ENCODE measurements around the gene SIX2.
A peak's percentile ranks its signal among the peaks of the same experiment; 100 is the strongest.

The SIX2 gene

GRCh38 chr2:45018023-45018422, 8.8 kb upstream of the SIX2 start:
- DNase-seq = no peak

- no peak for DNase-seq
Observed at GRCh38 chr2:45014831-45015230, 5.6 kb upstream of the SIX2 start.

DNA sequence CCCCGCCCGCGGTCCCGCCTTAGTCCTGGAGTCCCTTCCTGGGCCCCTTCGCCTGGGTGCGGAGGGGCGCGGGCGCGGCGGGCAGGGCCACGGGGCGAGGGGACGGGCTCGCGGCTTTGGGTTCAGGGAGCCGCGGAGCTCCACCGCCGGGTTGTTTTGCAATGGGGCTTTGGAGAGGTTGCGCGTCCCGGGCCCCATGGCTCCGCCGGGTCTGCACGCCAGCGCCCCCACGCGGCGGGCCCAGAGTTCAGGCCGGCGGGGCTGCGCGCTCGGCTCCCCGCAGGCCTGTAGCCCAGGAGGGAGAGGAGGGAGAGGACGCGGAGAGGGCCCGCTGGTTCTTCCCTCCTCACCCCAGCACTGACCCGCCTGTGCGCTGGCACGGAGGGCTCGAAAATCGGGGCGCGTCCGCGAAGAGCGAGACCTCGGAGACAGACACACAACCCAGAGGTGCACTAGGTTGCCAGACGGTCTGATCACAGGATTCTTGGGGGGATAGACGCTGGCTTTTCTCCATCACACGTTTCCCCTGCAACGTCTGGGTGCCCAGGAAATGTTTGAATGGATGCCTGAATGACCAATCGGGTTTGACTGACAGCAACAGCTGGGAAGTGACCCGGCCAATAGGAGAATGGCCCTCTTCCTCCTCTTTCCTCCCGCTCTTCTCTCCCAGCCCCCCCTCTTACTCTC, 4.9 kb upstream of the SIX2 start:
- peak; percentile 60 for DNase-seq

GRCh38 chr2:45013229-45014015, 4.2 kb upstream of the SIX2 start:
- no peak for DNase-seq

DNA sequence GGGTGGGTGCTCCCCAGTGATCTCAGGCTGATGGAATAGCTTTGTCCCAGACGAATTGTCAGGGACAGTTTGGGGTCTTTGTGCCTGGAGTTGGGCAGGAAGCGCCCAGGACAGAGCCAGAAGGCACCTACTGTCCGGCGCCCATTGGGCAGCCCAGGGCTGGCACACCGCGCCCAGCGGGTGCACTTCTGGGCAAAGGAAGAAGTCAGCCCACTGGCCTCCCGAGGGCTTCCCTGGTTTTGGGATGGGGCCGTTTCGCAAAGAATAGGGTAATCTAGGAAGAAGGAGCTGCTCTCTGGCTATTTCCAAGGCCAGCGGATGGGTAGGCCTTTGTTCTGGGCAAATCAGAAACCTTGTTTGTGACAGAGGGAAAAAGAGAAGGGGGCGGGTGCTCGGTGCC, 3.5 kb upstream of the SIX2 start:
- no peak for DNase-seq

- DNase-seq = no peak
Observed at GRCh38 chr2:45011621-45012602, 2.7 kb upstream of the SIX2 start.

DNA sequence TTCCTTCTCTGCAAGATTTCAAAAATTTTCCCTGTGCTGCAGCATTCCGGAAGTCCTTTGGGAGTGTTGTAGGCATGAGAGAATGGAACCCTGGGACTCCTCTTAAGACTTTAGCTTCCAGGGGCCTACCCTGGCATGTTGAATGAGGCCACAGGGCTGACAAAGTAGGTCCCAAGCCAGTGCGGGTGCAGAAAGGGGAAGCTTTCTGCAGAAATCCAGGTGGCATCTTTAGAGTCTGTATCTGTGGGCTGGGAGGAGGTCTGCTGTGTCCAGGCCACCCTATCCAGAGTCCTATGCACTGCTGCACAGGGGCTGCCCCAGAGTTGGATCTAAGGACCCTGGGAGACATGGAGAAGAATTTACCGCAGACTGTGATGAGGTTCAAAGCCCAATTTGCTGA, 1.9 kb upstream of the SIX2 start:
- no peak for DNase-seq

DNA sequence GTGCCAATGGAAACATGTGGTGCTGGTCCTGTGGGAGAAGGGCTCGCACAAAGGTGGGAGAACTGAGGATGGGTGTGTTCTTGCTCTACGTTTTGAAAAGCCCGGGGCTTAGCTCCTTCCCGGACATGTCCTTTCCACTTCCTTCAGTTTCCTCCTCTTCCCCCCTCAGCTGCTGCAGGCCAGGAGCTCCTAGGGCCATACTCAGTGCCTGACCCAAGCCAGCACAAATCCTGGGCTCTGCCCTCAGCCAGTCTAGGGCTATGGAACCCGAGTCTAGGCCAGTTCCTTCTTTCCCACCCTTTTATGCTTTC, 1.4 kb upstream of the SIX2 start:
- DNase-seq = no peak

DNA sequence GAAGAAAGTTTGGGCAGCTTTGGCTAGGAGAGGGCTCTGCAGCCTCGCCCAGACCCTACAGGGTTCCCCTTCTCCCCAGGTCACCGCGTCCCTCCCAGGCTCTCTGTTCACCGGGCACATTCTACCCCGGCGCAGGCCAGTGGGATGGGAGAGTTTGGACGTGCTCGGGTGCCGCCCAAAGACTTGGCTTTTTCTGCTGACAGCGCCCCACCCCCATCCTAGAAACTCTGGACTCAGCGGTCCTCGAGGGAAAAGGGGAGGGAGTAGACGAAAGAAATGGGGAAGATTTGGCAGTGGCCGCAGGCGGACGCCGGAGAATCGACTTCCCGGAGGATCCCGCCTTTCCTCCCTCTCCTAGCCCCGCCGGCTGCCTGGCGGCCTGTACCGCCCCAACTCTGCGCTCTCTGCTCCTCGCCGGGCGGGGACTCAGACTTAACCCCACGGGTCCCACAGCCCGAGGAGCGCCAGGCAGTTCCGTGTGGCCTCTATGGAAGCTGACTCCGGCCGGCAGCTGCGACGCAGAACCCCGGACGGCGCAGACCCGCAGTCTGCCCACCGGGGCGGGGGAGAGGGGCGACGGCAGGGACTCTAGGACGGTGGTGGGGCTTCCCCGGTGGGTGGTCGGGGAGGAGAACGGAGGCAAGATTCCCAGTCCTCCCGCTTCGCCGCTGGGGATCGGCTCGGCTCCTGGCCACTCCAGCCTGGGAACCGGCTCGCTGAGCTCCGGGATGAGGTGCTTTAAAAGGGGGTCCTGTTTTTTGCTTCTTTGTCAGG, 863 bp upstream of the SIX2 start:
- no peak for DNase-seq

DNA sequence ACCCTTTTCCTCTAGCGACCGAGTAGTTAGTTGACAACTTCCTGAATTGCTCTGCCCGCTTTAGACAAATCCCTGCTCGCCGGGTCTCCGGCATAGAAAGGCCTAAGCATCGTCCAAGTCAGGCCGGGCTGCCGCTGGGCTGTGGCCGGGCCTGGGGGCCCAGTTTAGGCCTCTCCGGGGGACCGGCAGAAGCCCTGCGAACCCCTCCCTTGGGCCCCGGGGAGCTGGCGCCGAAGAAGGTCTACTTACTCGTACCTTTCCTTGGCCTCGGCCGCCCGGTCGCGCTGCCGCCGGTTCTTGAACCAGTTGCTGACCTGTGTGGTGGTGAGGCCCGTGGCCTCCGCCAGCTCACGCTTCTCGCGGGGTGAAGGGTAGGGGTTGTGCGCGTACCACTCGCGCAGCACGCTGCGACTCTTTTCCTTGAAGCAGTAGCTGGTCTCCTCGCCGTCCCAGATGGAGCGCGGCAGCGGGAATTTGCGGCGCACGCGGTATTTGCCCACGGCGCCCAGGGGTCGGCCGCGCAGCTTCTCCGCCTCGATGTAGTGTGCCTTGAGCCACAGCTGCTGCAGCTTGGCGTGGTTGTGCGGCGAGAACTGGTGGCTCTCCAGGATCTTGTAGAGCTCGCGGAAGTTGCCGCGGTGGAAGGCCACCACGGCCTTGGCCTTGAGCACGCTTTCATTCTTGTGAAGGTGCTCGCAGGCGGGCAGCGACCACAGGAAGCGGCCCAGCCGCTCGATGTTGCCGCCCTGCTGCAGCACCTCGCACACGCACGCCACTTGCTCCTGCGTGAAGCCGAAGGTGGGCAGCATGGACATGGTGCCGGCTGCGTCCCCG, 739 bp downstream of the SIX2 start:
- DNase-seq = peak; percentile 20

DNA sequence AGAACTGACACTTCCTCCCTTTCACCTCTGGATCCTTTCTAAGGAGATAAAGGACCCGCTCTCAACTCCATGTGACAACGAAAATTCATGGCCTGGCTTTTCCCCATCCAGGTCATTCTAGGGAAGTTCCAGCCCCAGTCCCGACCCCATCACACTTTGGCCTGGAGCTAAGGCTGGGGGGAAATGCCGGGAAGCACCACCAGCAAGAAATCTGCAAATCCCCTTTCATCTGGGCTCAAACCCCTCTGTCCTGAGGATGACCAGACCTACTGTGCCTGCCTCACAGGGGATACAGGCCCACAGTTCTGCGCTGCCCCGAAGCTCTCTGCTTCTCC, 1.3 kb downstream of the SIX2 start:
- DNase-seq = no peak

DNA sequence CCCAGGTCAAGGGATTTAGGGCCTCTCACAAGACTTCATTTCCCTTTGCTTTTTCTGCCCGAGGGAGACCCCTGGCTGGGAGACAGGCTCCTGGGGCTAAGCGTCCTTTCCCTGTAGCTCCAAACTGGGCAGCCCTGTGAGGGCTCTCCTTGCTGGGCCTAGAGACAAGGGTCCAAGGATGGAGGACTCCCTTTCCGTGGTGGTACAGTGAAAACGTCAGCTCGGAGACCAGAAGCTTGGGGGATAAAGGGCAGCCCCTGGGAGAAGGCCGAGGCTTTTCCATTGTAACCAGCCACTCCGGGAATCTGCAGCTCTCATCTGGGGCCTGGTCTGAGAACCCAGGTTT, 2.3 kb downstream of the SIX2 start:
- DNase-seq = no peak

DNA sequence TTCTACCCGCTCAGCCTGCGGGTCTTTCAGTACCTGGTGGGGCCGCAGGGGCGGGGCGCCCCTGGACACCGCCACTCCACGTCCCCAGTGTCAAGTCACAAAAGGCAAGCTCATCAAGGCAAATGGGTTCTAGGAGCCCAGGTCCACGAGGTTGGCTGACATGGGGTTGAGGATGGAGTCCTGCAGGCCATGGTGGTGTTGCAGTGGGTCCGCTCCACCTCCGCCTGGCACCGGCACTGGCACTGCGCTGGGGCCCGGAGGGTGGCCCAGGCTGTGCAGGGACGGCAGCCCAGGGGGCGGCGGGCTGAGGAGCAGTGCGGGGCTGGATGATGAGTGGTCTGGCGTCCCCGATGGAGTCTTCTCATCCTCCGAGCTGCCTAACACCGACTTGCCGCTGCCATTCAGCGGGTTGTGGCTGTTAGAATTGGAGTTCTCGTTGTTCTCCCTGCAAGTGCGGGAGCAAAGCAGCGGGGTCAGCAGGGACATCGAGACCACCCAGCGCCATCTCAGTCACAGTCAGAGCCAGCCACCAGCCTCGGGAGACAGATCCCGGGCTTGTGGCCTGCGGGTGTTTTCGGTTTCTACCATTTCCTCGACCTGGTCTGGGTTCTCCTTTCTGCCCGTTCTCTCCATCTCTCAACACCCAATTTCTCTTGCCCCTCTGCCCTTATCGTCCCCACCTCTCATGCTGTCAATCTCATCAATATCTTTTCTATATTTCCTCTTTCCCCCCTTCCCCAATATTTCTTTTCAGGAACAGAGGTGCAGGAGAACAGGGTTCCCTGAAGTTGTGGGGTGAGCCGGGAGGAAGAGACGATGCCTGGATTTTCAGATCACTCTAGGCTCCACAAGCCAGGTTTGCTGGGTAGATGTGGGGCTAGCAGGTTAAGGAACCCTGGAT, 3.0 kb downstream of the SIX2 start:
- DNase-seq = no peak

GRCh38 chr2:45005261-45006002, 3.8 kb downstream of the SIX2 start:
- no peak for DNase-seq

DNA sequence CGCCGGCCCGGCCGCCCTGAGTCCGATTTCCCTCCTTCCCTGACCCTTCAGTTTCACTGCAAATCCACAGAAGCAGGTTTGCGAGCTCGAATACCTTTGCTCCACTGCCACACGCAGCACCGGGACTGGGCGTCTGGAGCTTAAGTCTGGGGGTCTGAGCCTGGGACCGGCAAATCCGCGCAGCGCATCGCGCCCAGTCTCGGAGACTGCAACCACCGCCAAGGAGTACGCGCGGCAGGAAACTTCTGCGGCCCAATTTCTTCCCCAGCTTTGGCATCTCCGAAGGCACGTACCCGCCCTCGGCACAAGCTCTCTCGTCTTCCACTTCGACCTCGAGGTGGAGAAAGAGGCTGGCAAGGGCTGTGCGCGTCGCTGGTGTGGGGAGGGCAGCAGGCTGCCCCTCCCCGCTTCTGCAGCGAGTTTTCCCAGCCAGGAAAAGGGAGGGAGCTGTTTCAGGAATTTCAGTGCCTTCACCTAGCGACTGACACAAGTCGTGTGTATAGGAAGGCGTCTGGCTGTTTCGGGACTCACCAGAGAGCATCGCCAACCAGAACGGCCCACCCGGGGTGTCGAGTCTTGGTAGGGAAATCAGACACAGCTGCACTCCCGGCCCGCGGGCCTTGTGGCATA, 4.6 kb downstream of the SIX2 start:
- DNase-seq = no peak

DNA sequence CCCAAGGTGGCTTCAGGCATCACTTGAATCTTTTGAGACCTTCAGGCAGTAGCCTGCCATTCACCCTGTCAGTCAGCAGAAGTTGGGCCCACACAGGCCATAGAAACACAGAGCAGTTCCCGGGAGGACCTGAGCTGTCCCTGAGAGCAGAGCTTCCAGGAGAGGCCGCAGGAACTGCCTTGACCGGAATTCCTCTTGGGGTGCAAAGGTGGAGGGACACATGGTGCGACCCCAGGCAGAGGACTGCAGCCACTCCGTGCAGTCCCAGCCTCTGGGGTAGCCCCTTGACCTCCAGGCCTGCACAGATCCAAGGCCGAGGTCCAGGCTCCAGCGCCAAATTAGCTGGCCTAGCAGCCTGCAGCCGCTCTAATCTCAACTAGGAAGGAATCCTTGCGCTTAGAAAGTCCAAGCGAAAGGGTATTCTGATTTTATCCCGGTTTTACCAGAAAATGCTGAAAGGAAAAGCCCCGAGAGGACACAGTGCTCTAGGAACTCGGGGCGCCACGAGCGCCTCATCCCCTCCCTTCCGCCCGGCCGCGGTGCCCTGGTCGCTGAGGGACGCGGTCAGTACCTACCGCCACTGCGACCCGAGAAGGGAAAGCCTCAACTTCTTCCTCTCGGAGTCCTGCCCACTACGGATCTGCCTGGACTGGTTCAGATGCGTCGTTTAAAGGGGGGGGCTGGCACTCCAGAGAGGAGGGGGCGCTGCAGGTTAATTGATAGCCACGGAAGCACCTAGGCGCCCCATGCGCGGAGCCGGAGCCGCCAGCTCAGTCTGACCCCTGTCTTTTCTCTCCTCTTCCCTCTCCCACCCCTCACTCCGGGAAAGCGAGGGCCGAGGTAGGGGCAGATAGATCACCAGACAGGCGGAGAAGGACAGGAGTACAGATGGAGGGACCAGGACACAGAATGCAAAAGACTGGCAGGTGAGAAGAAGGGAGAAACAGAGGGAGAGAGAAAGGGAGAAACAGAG, 5.4 kb downstream of the SIX2 start:
- DNase-seq = no peak

- no peak for DNase-seq
Observed at GRCh38 chr2:45002686-45003085, 6.6 kb downstream of the SIX2 start.

GRCh38 chr2:45001869-45002385, 7.3 kb downstream of the SIX2 start:
- no peak for DNase-seq

All from activated CD4-positive, alpha-beta T cell treated with anti-CD3 and anti-CD28 coated beads, Interleukin-2, Interleukin-6, amounts not matched to agents 100 ng/mL and 50 ng/mL, durations not matched to agents 16 hours and 8 hours (primary cell).